Measurements from ENCODE around the gene CDKAL1.
"Not testable (repeated sequence)": the region's sequence is repeated elsewhere in the genome, so short reads cannot be mapped to it uniquely, and the experiment has no call there.

Gene CDKAL1

DNA sequence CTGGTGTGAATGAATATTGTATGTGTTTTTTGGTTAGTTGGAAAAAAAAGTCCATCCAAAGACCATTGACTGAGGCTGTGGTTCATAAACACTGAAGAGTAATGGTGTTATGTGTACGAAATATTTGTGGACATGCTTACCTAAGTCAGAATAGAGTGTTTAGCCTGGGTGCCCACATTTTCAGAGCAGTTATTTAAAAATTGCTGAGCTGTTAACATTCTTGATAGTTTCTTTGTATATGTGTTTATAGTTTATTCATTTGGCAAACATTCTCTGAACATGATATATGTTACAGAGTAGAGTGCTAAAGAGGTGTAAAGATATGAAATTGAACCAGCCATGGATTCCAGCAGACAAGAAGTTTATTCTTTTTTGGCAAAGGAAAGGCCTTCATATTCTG, 20.6 kb downstream of the CDKAL1 start:
- no peak for DNase-seq

- peak; percentile 5 to 22 for DNase-seq
Observed at GRCh38 chr6:20559924-20560551, 25.8 kb downstream of the CDKAL1 start.

GRCh38 chr6:20563377-20563776, 29.1 kb downstream of the CDKAL1 start:
- DNase-seq: no peak

DNA sequence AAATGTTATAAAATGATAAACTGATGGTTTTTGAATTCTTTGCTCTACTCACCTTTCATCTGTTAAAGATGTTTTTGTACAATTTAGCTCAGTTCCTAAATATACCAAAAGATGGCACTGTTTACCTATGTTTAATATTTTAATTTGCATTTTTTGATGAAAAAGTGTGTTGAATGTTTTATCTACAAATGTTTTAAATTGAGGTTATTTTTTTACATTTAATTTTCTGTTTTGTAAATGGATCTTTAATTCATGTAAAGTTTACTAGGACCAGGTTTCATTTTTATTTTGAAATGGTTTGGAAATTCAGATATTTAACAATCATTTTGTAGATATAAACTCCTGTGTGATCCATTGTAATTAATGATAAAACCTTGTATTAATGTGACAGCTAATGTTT, 30.0 kb downstream of the CDKAL1 start:
- DNase-seq: peak; percentile 25 to 49

GRCh38 chr6:20564777-20565176, 30.5 kb downstream of the CDKAL1 start:
- peak; percentile 54 to 55 for DNase-seq

DNA sequence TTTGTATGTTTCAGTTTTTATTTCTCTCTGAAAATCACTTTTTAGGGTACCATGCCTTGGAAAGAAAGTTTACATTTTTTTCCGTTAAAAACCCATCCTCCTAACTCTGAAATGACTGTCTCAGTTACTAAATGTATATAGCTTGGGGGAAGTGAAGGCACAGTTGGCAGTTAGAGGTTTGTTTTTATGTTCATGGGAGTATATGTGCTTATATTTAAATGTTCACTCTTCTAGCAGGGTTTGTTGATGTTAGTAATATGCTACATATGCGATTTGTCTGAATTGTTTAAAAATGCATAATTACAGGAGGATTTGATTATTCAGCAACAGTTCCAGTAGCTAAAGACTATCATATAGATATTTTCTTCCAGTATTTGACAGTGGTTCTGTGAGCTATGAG, 31.1 kb downstream of the CDKAL1 start:
- DNase-seq: peak; percentile 30 to 47

GRCh38 chr6:20566109-20566508, 31.9 kb downstream of the CDKAL1 start:
- DNase-seq: peak in 1 of 2 experiments; percentile 20

GRCh38 chr6:20569000-20569610, 34.8 kb downstream of the CDKAL1 start:
- DNase-seq: no peak

- no peak for DNase-seq
Observed at GRCh38 chr6:20571261-20571660, 37.0 kb downstream of the CDKAL1 start.

GRCh38 chr6:20572288-20572687, 38.0 kb downstream of the CDKAL1 start:
- DNase-seq: no peak

- no peak for DNase-seq
Observed at GRCh38 chr6:20572940-20573339, 38.7 kb downstream of the CDKAL1 start.

- DNase-seq: no peak
Observed at GRCh38 chr6:20574355-20574754, 40.1 kb downstream of the CDKAL1 start.

DNA sequence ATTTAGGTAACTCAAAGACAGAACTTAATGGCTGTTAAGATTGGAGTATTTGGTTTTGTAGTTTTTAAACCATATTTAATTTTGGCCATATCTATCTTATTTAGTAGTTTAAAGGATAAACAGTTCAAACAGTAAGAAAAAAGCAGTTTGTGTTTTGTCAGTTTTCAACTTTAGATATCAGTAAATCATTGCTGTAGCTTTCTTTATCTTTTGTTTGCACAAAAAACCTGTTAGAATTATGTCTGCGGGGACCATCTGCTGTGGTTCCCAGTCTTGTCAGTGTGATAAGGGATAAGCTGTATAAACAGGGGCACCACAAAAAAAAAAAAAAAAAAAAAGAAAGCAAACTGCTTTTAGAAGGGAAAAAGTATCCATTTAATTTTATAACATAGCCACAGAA, 40.9 kb downstream of the CDKAL1 start:
- peak; percentile 7 to 11 for DNase-seq

DNA sequence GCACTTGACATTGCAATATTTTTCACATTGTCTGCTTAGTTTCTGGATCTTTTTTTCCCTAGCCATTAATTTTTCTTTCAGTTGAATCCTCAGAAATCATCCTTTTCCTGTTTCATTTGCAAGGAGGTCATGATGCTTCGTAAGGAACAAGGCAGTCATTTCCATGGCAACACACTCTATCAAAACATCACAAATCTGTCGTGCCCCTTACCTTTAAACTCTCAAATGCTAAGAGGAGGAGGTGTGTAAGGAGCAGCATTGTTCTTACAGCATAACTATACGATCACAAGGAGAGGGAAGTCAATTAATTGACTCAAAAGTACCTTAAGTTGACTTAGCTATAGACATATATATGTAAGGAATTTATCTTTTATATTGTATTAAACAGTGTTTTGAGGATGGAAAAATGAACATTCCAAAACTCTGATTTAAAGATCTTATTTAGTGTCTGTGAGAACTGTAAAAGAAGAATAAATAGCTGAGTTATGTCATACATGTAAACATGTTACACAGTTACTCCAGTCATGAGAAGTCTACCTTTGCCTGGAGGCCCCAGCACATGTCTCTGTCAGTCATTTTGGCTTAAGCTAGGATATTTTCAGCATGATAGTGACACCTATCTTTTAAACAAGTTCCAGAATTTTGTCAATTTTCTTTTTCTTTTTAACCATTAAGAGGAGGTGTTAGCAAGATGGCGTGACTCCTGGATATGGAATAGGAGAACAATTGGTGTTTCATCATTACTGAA, 41.6 kb downstream of the CDKAL1 start:
- no peak for DNase-seq

DNA sequence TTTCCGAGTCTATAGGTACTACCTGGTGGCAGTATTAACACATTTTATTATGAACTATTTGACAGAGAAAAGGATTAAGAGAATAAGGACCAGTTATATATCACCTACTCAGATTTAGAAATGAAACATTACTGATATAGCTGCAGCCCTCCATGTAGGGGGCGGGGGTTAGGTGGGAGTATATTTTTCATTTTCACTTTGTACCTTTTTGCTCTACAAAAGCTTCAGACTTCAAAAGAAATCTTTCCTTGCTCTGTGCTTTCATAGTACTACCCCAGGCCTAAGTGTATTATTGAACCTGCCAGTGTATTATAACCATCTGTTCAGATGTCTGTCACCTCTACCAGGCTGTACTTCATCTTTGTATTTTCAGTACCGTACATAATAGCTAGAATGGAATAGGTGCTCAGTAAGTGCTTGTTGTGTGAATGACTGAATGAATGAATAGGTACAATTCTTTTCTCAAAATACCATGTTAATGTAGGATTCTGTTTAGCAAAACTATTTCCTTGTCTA, 43.0 kb downstream of the CDKAL1 start:
- DNase-seq: no peak

DNA sequence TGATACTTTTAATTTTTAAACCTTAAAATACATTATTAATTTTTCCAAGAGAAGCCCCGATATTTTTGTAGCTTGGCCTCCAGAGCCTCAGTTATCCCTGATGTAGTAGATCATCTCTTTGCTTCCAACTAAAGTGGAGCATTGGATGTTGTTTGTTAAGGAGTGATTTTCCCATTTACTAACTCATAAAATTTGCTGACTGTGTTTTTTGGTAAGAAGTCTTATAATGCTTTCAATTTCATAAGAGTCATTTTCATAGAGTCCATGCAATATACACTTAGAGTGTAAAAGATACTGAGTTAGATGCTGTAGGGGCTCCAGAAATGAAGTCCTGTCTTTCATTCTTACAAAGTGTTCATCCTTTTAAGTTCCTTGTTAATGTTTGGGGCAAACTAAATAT, 46.8 kb downstream of the CDKAL1 start:
- DNase-seq: no peak

- peak in 1 of 2 experiments; percentile 46 for DNase-seq
Observed at GRCh38 chr6:20582586-20583443, 48.6 kb downstream of the CDKAL1 start.

- DNase-seq: peak; percentile 78 to 82
Observed at GRCh38 chr6:20583444-20583800, 49.2 kb downstream of the CDKAL1 start.

DNA sequence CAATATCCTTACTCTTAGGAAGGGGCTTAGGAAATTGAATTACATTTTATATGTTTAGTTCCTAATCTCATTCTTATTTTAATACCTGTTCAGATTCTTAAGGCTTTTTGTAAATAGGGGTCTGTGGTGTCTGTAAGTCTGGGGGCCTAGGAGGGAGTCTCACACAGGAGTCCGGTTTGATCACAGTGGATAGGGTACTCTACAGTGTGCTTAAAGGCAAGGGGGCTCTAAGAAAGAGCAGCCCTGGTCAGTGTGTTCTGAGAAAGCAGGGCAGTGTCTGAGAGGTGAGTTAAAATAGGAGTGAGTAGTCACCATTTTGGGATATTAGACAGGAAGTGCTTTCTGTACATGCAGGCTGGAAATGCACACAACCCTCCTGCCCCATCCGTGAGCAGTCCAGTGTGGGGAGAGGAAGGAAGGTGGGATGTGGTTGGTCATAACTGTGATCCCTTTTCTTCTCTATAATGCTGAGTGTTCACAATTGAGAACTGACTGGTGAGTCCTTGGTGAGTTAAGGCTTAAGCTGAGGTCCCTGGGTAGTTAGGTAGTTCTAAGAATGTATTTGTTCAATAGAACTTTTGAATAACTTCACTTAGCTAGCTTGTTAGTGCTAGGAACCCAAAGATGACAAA, 50.0 kb downstream of the CDKAL1 start:
- DNase-seq: no peak

DNA sequence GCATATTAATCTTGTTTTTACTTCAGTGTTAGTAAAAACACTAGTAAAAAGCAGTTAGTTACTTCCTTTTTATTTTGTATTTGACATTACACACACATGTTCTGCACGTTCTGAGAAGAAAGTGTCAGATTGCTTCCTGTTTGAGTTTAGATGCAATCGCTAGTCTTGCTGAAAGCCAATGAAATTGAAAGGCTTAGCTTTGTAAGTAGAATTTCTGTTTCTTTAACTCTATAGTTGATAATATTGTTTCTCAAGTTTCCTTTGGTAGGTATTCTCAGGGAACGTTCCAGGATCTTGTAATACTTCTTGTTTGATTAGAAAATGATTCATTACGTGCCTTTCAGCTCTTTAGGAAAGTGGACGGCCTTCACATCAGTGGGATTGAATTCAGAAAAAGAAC, 55.0 kb downstream of the CDKAL1 start:
- DNase-seq: no peak

DNA sequence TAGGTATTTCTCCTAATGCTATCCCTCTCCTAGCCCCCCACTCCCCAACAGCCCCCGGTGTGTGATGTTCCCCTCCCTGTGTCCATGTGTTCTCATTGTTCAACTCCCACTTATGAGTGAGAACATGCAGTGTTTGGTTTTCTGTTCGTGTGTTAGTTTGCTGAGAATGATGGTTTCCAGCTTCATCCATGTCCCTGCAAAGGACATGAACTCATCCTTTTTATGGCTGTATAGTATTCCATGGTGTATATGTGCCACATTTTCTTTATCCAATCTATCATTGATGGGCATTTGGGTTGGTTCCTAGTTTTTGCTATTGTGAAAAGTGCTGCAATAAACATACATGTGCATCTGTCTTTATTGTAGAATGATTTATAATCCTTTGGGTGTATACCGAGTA, 56.2 kb downstream of the CDKAL1 start:
- DNase-seq: not testable (repeated sequence)

DNA sequence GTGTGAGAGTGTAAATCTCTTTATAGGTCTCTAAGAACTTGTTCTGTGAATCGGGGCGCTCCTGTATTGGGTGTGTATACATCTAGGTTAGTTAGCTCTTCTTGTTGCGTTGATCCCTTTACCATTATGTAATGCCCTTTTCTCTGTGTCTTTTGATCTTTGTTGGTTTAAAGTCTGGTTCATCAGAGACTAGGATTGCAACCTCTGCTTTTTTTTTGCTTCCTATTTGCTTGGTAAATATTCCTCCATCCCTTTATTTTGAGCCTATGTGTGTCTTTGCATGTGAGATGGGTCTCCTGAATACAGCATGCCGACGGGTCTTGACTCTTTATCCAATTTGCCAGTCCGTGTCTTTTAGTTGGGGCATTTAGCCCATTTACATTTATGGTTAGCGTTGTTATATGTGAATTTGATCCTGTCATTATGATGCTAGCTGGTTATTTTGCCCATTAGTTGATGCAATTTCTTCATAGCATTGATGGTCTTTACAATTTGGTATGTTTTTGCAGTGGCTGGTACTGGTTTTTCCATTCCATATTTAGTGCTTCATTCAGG, 60.1 kb downstream of the CDKAL1 start:
- DNase-seq: not testable (repeated sequence)

All from NCI-H526 (cell line).